ENCODE results near the gene KIF4B.

KIF4B gene

GRCh38 chr5:155056644-155057269 is 43.2 kb downstream of the KIF4B start:
- no peak for DNase-seq

DNA sequence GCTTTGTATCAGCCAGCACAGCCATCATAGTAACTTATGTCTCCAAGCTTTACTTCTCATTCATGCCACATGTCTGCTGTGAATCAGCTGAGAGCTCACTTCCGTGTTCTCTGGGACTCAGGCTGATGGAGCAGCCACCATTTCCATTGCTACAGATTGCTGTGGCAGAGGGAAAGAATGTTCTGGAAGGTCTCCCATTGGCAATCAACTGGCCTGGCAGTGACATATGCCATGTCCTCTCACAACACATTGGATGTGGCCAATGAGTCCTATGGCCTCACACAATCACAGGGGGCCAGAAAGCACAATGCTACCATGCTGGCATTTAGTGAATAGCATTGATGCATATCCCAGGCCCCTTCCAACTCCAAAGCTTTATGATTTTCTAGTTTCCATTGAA is 44.1 kb downstream of the KIF4B start:
- DNase-seq: no peak

DNA sequence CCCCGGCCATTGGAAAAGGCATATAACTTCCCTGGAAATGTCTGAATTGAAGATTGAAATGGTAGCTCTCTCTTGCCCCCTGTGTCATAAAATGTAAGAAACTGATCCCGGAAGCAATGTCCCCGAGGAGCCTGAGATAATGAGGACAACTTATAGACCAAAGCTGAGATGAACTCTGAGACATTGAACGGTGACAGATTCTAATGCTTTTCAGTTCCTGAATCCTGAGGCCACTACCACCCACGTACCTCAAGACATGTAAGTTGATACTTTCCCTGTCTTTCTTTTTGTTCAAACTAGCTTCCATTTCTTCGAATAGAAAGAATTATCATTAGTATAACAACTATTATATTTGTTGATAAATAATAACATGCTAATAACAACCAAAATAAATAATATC is 51.0 kb downstream of the KIF4B start:
- no peak for DNase-seq

- DNase-seq: no peak
Measured at GRCh38 chr5:155066886-155067595, 53.5 kb downstream of the KIF4B start.

Measured in activated CD8-positive, alpha-beta memory T cell treated with anti-CD3 and anti-CD28 coated beads, Interleukin-2, amount 50 U/mL, for 4 hours (primary cell).